ENCODE results near the gene AMY2B.

- TF ChIP-seq CTCF (conservative IDR thresholded peaks at IDR 0.05): peak; percentile 13; the same call in 1 of the 2 replicates
- no peak for TF ChIP-seq EZH2 (IDR thresholded peaks at IDR 0.05; ENCODE audit: low read depth)
Observed at GRCh38 chr1:103525607-103526507, 45.5 kb upstream of the AMY2B start, which contains the start of gene RNPC3.

Measured in PC-9 (cell line).